HG03097 (cell line): ENCODE results near the gene ADAM15.
A peak's percentile ranks its signal among the peaks of the same experiment; 100 is the strongest.

Experiments
- ATAC-seq: cut with Tn5 transposase; IDR thresholded peaks from one replicate; pipeline ENCODE4 v1.9.1; 2021; ENCODE audit not compliant: unreplicated experiment, low FRiP score

ADAM15 gene

DNA sequence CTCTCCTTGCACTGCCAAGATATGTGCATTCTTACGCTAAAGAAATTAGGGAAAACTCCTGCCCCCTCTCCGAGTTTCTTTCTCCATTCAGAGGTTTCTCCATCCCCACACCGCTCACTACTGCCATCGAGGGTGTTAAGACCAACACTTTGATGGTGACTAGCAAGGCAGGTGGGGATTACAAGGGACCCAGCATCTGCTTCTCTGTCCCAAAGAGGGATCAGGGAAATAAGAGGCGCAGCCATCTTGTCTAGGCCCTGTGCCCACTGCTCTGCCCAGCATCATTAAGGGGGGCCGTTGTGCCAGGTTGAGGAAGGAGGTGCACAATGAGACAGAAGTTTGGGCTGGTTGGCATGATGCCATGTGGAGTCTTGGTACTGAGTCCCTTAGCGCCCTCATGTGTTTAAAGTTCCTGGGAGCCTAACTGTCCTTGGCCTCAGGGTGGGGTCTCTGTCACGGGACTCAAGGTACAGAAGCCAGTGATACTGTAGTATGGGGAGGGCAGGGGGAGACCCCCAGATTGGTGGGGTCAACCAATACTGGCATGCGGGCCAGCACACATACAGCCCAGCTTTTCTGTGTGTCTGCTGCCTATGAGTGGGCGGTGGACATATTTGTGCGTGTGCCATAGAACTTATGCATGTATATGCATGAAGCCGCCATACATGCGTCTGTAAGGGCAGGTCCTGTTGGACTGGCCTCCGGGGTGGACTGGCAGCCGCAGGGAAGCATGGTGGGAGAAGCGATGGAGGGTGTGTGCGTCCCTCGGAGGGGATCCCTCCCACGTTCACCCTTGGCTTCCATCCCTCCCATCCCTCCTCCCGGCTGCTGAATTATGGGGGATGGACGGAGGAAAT lies 33.0 kb downstream of the ADAM15 start:
- peak; percentile 2 for ATAC-seq

DNA sequence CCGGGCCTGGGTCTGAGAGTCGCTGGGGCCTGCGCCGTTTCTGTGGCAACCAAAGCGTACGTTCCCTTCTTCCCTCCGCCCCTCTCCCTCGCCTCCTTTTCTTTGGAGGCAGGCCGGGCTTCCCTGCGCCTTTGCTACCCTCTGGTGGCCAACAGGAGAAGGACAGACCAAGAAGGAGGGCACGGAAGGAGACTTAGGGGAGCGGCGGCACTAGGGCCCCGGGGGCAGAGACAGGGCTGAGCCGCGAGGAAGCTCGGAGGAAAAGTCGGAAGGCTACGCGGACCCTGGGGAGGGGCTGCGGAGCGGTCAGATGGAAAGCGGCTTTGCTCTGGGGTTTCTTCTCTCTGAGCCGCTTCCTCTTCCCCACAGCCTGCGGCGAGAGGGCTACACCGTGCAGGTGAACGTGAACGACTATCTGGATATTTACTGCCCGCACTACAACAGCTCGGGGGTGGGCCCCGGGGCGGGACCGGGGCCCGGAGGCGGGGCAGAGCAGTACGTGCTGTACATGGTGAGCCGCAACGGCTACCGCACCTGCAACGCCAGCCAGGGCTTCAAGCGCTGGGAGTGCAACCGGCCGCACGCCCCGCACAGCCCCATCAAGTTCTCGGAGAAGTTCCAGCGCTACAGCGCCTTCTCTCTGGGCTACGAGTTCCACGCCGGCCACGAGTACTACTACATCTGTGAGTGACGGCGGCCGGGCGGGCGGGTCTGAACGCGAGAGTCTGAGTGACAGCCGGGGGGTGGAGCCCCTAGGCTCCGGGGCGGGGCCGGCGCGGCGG lies 33.8 kb downstream of the ADAM15 start:
- ATAC-seq = peak; percentile 72

DNA sequence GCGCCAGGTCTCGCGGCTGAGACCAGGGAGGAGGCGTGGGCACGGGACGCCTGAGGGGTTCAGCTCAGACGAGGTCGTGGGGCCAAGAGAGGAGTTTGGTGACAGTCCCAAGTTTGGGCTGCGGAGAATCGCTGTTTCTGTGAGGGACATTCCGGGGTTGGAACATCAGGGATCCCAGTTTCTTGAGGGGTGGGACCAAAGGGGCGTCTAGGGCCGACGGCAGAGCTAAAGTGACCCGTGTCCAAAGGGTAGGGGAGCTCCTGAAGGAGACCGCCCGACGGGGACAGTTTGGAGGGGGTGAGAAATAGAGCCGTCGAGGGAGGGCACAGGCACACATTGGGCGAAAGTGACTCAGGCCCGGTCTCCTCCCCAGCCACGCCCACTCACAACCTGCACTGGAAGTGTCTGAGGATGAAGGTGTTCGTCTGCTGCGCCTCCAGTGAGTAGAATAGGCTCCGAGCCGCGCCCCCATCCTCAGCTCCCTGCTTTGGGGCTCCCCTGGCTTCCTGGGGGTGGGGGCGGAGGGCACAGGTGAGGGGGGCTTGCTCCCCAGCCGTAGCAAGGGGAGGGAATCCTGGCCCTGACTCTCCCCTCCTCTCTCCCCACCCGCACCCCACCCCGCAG lies 34.5 kb downstream of the ADAM15 start:
- no peak for ATAC-seq

DNA sequence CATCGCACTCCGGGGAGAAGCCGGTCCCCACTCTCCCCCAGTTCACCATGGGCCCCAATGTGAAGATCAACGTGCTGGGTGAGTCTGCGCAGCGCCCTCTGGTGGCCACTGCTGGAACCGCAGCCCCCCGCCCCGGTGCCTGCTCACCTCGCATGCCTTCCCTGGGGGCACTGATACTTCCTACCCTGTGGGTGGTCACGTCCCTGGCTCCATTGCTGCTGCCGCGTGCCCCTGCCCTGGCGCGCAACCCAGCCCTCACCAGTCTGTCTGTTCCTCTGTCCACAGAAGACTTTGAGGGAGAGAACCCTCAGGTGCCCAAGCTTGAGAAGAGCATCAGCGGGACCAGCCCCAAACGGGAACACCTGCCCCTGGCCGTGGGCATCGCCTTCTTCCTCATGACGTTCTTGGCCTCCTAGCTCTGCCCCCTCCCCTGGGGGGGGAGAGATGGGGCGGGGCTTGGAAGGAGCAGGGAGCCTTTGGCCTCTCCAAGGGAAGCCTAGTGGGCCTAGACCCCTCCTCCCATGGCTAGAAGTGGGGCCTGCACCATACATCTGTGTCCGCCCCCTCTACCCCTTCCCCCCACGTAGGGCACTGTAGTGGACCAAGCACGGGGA lies 35.1 kb downstream of the ADAM15 start:
- ATAC-seq = no peak

DNA sequence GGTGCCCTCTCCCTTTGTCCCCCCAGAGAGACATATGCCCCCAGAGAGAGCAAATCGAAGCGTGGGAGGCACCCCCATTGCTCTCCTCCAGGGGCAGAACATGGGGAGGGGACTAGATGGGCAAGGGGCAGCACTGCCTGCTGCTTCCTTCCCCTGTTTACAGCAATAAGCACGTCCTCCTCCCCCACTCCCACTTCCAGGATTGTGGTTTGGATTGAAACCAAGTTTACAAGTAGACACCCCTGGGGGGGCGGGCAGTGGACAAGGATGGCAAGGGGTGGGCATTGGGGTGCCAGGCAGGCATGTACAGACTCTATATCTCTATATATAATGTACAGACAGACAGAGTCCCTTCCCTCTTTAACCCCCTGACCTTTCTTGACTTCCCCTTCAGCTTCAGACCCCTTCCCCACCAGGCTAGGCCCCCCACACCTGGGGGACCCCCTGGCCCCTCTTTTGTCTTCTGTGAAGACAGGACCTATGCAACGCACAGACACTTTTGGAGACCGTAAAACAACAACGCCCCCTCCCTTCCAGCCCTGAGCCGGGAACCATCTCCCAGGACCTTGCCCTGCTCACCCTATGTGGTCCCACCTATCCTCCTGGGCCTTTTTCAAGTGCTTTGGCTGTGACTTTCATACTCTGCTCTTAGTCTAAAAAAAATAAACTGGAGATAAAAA lies 35.9 kb downstream of the ADAM15 start:
- ATAC-seq = no peak

DNA sequence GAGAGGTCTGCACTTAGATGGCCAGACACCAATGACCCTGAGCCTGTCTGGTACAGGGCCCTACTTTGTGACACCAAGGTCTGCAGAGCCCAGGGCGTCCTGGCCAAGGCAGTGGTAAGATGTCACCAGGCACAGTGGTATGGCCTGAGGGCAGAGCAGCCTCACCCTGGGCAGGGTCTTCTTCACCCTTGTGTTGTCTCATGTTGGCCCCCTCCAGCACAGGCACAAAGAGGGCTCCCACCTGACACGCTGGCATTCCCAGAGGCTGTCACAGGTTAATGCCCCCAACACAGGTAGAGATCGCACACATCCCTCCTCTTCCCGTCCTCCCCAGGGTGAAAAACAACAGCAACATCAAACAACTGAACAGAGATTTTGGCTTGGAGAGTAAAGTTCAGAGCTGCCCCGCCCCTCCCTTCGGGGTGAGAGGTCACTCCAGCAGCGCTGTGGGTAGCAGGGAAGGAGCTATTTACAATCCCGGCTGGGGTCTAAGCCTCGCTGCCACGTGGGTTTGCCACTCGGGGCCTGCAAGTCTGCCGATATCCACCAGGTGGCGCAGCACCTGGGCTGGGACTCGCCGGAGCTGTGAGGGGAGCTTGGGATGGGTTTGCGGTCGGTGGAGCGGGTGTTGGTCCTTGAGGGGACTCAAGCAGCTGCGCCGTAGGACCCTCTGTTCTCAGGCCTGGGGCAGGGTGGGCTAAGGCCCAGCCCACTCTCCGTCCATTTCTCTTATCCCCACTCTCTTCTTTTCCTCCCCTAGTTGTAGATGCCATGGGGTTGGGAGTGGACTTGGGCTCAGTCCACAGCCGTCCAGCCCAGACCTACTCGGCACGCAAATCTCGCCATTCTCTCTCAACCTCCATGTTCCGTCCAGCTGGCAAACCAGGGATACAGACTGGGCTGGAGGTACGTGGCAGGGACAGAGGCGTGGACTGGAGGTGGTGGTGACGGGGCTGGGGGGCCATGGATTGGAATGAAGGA lies 40.2 kb downstream of the ADAM15 start:
- no peak for ATAC-seq

DNA sequence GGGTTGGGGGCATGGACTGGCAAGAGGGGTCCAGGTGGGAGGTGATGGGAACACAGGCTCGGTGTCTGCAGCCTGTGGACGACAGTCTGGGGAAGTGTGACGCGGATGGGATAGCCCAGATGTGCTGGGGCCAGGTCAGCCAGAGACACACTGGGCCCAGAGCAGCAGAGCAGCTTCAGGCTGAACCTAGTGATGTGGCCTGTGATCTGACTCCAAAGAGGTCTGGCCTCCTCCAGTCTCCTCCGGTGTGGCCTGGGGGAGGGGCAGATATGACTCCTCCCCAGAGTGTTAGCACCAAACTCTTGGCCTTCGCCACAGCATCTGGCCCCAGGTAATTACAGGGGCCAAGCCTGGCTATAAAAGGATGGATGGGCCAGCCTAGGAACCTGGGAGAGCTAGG lies 41.0 kb downstream of the ADAM15 start:
- ATAC-seq = no peak

DNA sequence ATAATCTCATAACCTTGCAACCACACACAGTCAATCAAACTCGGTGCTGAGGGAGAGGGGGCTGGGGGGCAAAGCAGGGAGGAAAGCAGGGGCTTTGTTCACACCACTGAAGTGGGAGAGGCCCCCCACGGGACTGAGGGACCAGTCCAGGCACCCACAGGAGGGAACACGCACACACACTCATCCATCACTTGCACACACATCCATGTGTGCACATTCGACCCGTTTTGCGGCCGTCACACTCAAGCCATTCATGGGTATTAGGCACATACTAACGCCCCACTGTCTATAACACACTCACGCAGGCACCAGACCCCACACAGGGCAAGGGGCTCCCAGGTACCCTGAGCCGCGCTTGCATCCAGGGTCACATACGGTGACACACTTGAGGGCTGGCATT lies 41.5 kb downstream of the ADAM15 start:
- ATAC-seq = no peak

DNA sequence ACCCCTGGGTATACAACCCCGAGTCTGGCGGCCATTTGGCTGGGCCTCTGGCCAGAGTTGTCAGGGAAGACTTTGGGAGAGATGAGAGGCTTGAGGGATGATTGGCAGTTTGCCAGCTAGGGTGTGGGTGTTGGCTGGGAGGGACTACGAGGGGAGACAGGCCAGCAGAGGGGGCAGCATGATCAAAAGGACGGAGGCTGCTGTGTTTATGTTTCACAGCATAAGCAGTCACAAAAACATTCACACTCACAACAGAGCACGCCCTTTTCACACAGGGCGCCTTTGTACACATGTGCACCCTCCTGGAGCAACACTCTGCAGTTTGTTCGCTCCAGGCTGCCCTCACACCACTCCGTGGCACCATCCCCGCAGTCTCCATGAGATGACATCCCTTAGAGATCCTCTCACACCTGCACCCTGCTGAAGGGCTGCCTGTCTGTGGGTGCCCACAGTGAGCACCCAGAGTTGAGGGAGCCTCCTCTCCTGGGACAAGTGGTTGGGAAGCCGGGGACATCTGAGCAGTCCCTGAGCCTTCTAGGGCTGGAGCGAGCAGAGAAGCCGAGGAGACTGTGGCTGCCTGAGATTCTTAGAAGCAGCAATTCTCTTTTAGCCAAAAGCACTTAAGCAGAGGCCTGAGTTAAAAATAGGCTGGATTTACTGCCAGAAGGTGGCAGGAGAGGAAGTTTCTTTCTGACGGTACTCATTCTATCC lies 43.0 kb downstream of the ADAM15 start:
- no peak for ATAC-seq

DNA sequence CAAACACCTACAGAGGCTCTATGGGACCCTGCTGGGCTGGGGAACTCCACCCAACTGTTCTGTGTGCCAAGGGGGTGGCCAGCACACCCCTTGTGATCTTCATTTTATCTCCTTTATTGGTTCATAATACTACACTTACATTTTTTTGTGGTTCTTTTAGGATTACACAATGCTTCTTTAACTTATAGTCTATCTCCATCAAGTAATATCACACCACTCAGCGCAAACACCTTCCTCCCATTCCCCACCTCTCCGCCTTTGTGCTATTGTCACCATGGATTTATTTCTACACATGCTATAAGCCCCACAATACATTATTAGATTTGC lies 43.5 kb downstream of the ADAM15 start:
- no peak for ATAC-seq

DNA sequence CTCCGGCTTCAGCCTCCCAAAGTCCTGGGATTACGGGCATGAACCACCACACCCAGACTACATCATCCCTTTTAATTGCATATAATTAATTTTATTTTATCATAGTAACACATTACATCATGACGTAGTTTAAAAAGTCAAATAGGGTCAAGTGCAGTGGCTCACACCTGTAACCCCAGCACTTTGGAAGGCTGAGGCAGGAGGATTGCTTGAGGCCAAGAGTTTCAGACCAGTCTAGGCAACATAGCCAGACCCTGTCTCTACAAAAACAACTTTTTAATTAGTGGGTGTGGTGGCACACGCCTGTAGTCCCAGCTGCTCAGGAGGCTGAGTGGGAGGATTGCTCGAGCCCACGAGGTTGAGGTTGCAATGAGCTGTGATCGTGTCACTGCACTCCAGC lies 48.2 kb downstream of the ADAM15 start:
- ATAC-seq = no peak

DNA sequence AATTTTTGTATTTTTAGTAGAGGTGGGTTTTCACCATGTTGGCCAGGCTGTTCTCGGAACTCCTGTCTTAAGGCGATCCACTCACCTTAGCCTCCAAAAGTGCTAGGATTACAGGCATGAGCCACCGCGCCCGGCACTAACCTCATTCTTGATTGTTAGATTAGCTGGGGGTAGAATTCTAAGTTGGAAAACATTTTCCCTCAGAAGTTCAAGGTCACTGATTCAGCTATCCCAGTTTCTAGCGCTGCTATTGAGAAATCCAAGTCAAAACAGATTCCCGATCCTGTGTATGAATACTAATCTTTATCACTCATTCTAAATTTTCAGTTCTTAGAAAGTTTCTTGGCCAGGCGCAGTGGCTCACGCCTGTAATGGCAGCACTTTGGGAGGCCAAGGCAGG lies 52.2 kb downstream of the ADAM15 start:
- no peak for ATAC-seq

DNA sequence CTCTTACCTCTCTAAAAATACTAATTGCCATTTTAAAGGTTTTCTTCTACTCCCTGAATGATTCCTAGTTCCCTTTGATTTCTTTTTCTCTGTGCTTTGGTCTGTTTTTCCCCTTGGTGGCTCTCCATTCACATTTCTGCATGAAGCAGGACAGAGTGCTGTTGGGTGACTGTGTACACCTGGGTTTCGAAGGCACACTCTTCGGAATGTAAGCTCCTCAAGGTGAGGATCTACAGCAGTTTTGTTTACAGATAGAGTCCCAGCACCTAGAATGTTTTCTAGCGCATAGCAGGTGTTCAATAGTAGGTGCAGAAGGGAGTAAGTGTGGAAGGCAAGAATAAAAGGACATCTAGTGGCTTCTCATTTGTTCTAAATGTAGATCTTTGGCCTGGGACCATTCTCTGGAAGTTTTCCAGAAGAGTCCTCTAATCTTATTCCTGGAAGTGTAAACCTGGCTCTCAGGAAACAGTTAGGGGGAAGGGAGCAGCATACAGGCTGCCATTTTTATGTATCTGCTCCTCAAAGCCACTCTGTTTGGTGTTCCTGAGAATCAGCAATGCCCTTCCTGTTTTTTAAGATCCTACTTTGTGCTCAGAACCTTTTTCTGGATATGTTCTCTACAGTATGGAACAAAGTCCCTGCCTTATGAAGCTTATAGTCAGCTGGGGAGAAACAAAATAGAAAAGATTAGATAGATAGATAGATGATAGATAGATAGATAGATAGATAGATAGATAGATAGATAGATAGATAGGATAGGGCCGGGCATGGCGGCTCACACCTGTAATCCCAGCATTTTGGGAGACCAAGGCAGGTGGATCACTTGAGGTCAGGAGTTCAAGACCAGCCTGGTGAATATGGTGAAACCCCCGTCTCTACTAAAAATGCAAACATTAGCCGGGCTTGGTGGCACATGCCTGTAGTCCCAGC lies 53.8 kb downstream of the ADAM15 start:
- ATAC-seq = no peak

DNA sequence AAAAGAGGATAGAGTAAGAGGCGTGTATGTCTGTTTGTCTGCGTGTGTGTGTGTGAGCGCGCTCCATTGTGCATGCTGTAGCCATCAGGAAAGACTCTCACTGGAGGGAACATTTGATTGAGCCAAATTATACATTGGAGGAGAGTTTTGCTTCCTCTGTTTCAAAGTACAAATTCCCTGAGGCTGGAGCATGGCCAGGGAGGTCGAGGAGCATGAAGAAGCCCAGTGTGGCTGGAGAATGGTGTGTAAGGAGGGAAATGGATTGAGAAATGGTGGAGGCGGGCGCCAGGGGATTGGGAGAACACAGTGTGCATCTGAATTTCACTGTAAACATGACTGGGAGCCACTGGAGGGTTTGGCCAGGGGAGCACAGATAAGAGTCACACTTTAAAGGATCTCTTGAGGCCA lies 54.5 kb downstream of the ADAM15 start:
- no peak for ATAC-seq

DNA sequence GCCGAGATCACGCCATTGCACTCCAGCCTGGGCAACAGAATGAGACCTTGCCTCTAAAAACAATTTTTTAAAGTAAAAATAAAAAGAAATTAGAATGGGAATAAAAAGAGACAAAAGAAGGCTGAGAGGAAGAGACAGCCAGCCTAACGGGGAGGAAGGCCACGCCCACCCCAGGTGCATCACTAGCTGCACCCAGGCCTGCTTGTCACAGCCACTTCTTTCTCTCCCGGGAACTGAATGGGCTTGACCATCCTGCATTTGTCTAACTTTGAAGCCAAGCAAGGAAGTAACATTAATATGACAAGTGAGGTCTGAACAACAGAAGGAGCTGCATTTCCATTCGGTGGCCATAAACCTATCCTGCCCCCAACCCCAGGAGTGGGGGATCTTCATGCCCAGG lies 55.7 kb downstream of the ADAM15 start:
- no peak for ATAC-seq

DNA sequence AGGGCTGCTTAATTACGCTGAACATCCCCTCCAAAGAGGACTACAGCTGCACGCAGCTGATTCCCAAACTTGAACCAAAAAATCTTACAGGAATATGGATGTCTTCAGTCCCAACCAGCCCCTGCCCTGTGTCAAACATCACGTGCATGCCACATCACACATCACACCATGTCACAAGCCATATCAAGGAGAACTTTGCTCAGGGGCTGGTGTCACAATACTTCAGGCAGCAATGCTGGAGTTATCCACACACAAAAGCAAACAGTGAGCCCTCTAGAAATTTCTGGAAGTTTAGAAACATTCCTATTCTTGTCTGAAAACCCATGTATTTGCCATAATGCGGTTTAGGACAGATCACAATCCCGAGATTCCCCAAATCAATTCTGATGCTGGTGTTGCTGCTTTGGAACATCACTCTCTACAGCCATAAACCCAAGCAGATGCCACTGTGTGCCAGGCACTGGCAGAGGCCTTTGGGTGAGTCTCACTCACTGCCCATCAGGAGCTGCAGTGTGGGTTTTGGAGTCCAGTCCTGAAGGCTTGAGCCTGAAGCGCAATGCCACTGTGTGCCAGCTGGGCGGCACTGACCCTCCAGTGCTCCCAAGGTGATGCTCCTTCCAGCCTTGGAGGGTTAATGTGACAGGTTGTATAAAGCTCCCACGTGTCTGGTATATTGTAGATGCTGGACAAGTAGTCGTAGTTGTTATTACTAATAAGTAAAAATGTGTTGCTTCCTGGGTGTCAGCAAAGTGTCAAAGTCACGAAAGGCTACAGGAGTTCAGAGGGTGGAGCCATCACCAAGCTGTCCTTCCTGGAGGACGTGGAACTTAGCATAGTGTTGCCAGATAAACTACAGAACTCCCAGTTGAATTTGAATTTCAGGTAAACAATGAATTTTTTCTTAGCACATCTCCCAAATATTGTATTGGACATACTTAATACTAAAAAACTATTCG lies 56.5 kb downstream of the ADAM15 start:
- no peak for ATAC-seq

DNA sequence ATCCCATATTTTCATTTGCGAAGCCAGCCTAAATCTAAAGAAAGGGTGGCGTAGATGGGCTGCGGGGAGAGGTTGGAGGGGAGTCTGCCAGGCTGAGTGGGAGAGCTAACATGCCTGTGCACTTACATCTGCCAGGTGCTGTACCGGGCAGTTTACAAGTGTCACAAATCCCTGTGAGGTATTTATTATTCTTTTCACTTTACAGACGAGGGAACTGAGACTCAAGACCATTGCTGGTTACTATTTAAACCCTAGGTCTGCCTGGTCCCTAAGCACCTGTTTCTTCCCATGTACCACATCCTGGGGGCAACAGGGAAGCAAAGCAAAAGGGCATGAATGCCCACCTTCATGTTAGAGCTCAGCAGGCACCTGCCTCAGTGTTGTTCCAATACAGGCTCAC lies 57.2 kb downstream of the ADAM15 start:
- ATAC-seq = no peak
